ENCODE measurements around the gene HOXA3. TPM values are rescaled to one million over a fixed set of nuclear protein-coding genes. Genes with fewer than 3 reads are reported as not detected.
A peak's percentile ranks its signal among the peaks of the same experiment; 100 is the strongest.

Gene HOXA3
- total RNA-seq, 1 donor from 2014 or later: 92.8 TPM

- Mint-ChIP-seq H3K27ac (no peak overlapping the region), H3K9me3 (peaks cover 5% of the 10 kb centered on the region), H3K27me3 (peaks cover 91% of the 10 kb centered on the region), H3K4me3 (peak overlapping the region; percentile 84), H3K36me3 (peaks cover 13% of the 10 kb centered on the region), H3K4me1 (ENCODE audit: unreplicated experiment) (peaks cover 13% of the 10 kb centered on the region)
- no peak for TF ChIP-seq CTCF (conservative IDR thresholded peaks at IDR 0.05)
- DNase-seq (ENCODE audit: extremely low spot score, unreplicated experiment): no peak
Observed at GRCh38 chr7:27157702-27158431, 5.5 kb upstream of the HOXA3 start.

DNA sequence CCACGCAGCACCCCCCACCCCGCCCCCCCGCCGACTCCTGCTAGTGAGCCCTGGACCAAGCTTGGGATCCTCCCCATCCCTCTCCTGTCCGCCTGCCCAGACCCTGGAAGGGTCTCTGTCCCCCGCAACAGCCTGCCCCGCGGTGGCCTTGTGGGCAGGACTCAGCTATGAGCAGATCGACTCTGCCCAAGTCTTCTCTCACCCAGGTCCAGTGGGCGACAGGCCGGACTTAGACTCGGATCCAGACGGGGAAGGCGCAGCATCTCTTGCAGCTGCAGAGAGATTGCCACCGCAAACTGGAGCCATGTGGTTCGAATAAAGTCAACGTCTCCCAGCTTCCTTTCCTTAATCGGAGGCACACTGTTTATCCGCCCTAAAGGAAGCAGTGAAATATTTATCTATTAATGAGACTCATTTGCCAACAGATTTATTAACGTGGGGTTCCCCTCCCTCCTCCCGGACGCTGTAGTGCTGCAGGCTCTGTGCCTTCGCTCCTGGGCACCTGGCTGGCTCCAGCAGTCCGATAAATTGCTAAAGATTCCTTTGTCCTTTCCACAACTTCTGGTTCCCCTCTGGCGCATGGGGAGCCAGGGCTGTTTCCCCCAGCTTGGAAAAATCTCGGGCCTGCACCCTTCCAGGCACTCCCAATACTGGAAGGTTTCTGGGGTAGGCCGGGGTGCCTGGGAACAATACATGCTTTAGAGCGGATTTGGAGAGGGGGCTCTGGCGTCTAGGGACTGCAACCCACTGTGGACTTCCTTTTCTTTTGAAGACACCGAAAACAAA lies 4.7 kb upstream of the HOXA3 start:
- DNase-seq (ENCODE audit: extremely low spot score, unreplicated experiment): peak; percentile 70
- Mint-ChIP-seq H3K4me3 (peak overlapping the region; percentile 84), H3K36me3 (peaks cover 13% of the 10 kb centered on the region), H3K27ac (peak overlapping the region; percentile 59), H3K27me3 (peaks cover 90% of the 10 kb centered on the region), H3K9me3 (peaks cover 5% of the 10 kb centered on the region), H3K4me1 (ENCODE audit: unreplicated experiment) (peaks cover 13% of the 10 kb centered on the region)
- no peak for TF ChIP-seq CTCF (conservative IDR thresholded peaks at IDR 0.05)

DNA sequence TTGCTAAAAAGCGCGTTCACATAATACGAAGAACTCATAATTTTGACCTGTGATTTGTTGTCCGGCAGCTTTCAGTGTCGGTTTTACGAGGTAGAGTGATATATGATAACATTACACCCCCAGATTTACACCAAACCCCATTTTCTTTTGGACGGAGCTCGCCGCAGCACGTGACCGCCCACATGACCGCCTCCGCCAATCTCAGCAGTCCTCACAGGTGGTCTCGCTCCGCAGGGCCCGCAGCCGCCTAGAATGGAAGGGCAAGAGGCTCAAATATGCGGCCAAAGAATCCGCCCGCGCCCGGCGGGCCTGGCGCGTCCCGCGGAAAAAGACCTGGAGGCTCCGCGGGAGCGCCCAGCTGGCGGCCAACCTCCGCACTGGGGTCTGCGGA lies 4.1 kb upstream of the HOXA3 start, which contains the start of gene HOXA7:
TSS of gene HOXA7 (minus strand) at position 168 of the 391 bp plus-strand sequence. CDS start at position 38, 130 bp downstream.
- Mint-ChIP-seq H3K36me3 (peaks cover 13% of the 10 kb centered on the region), H3K27me3 (peaks cover 91% of the 10 kb centered on the region), H3K9me3 (peaks cover 5% of the 10 kb centered on the region), H3K4me1 (ENCODE audit: unreplicated experiment) (peaks cover 16% of the 10 kb centered on the region), H3K4me3 (peak within 1 kb of the TSS; percentile 94), H3K27ac (peak within 1 kb of the TSS; percentile 72)
- DNase-seq (ENCODE audit: extremely low spot score, unreplicated experiment): peak; percentile 86
- no peak for TF ChIP-seq CTCF (conservative IDR thresholded peaks at IDR 0.05)

DNA sequence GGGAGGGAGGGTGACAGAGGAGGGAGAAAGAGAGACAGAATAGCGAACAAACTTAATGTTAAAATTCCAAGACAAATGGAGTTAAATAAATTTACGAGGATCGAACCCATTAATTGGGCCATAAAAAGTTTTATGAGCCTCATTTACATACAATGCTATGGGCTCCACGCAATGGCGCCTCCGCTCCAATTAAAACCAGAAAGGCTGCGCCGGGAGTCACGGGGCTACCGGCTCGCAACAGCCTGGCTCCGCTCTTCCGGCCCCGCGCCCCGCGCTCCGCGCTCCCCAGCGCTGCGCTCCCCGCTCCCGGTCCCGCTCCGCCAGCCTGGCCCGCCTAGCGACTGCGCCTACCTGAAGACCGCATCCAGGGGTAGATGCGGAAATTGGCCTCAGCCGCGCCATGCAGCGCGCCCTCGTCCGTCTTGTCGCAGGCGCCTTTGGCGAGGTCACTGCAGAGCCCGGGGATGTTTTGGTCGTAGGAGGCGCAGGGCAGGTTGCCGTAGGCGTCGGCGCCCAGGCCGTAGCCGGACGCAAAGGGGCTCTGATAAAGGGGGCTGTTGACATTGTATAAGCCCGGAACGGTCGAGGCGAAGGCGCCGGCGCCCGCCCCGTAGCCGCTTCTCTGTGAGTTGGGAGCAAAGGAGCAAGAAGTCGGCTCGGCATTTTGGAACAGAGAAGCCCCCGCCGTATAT lies 3.6 kb upstream of the HOXA3 start:
- no peak for TF ChIP-seq CTCF (conservative IDR thresholded peaks at IDR 0.05)
- peak overlapping the region; percentile 72 for H3K27ac Mint-ChIP-seq
- peak; percentile 73 for DNase-seq (ENCODE audit: extremely low spot score, unreplicated experiment)
- peaks cover 21% of the 10 kb centered on the region for H3K4me1 Mint-ChIP-seq (ENCODE audit: unreplicated experiment)
- peaks cover 5% of the 10 kb centered on the region for H3K9me3 Mint-ChIP-seq
- peak overlapping the region; percentile 94 for H3K4me3 Mint-ChIP-seq
- peaks cover 13% of the 10 kb centered on the region for H3K36me3 Mint-ChIP-seq
- H3K27me3 Mint-ChIP-seq: peaks cover 92% of the 10 kb centered on the region

DNA sequence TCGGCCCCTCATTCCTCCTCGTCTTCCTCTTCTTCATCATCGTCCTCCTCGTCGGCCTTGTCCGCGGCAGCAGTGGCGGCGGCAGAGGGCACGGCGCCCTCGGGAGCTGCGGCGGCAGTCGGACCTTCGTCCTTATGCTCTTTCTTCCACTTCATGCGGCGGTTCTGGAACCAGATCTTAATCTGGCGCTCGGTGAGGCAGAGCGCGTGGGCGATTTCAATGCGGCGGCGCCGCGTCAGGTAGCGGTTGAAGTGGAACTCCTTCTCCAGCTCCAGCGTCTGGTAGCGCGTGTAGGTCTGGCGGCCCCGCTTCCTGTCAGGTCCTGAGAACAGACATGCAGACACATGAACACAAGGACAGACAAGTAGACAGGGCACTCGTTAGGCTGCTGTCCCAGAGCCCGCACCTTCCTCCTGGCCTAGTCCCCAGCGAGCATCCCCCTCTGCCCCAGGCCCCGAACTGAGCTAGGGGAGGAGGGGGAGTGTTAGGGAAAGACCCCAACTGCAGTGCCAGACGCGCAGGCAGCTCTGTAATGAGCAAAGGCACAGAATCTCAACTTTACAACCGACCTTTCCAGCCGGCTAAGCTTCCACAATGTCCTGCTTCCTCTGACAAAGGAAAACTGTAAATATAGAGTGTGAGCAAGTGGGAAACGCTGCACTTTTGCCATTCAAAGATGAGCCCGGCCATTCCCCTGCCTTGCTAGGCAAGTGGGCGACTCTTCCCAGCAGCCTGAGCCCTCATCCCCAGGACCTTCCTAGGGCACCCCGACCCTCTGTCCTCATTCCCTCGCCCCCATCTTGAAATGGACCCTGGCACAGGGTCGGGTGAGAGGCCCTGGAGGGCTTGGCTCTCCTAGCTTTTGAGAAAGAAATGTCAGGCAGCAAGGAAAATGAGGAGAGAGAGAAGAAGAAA lies 2.8 kb upstream of the HOXA3 start:
- H3K4me3 Mint-ChIP-seq: peak overlapping the region; percentile 94
- H3K27me3 Mint-ChIP-seq: peaks cover 96% of the 10 kb centered on the region
- peak overlapping the region; percentile 72 for H3K27ac Mint-ChIP-seq
- DNase-seq (ENCODE audit: extremely low spot score, unreplicated experiment): peak; percentile 70
- peaks cover 28% of the 10 kb centered on the region for H3K4me1 Mint-ChIP-seq (ENCODE audit: unreplicated experiment)
- H3K9me3 Mint-ChIP-seq: peaks cover 5% of the 10 kb centered on the region
- H3K36me3 Mint-ChIP-seq: peaks cover 13% of the 10 kb centered on the region
- TF ChIP-seq CTCF (conservative IDR thresholded peaks at IDR 0.05): no peak

All from type B pancreatic cell (in vitro differentiated cells).